WTC11 (cell line): Measurements from ENCODE around the gene RTN4RL1. TPM values are rescaled to one million over a fixed set of nuclear protein-coding genes. Genes with fewer than 3 reads are reported as not detected.

ENCODE experiments used
- ATAC-seq: fragments of 200-7000 bp; cut with Tn5 transposase; 2 replicates; pipeline ENCODE4 v1.10.0; 2021; ENCODE audit warnings: mild to moderate bottlenecking, moderate library complexity
- CTCF ChIA-PET: fragments of 300-600 bp; sonication (Branson Sonifier 250); formaldehyde crosslinking; loops from one replicate; lab custom pipeline; 2021; ENCODE audit warnings: antibody characterized with exemption; lab: Charles Lee
- POLR2A ChIA-PET: fragments of 350-600 bp; sonication (Branson Sonifier 250); formaldehyde crosslinking; loops from one replicate; lab custom pipeline; 2021; ENCODE audit warnings: antibody characterized with exemption; lab: Charles Lee
- DNase-seq: peaks from one replicate; pipeline ENCODE4 v3.0.0; 2021; ENCODE audit warnings: low spot score
- H3K27ac Mint-ChIP-seq: 2 replicates; pipeline ENCODE4 v1.8.0; 2021; ENCODE audit warnings: mixed read lengths
- H3K27me3 Mint-ChIP-seq: 2 replicates; pipeline ENCODE4 v1.8.0; 2021; ENCODE audit warnings: low read depth, mild to moderate bottlenecking, moderate library complexity, mixed read lengths
- H3K36me3 Mint-ChIP-seq: 2 replicates; pipeline ENCODE4 v1.8.0; 2021; ENCODE audit warnings: mixed read lengths
- H3K4me1 Mint-ChIP-seq: 2 replicates; pipeline ENCODE4 v1.8.0; 2022; ENCODE audit warnings: mixed read lengths
- H3K4me3 Mint-ChIP-seq: 2 replicates; pipeline ENCODE4 v1.8.0; 2021; ENCODE audit warnings: mild to moderate bottlenecking, moderate library complexity, mixed read lengths
- H3K9me3 Mint-ChIP-seq: 2 replicates; pipeline ENCODE4 v1.8.0; 2021; ENCODE audit warnings: mixed read lengths
- ATF1 ChIP-seq: sonication (generic); formaldehyde crosslinking; IDR thresholded peaks from 2 replicates; pipeline ENCODE4 v1.8.1; 2023; ENCODE audit warnings: mild to moderate bottlenecking, moderate library complexity, missing genetic modification reagents
- E2F4 ChIP-seq: sonication (generic); formaldehyde crosslinking; IDR thresholded peaks from 2 replicates; pipeline ENCODE4 v1.8.1; 2022; ENCODE audit warnings: low read depth, mild to moderate bottlenecking, moderate library complexity, missing genetic modification reagents, borderline replicate concordance
- ESRRA ChIP-seq: sonication (generic); formaldehyde crosslinking; IDR thresholded peaks from 2 replicates; pipeline ENCODE4 v1.8.1; 2022; ENCODE audit warnings: mild to moderate bottlenecking, missing genetic modification reagents, borderline replicate concordance
- GRHL2 ChIP-seq: fragments of 250-450 bp; sonication (Bioruptor Pico); IDR thresholded peaks from 2 replicates; pipeline ENCODE4 v1.8.0; 2022; ENCODE audit warnings: mild to moderate bottlenecking, moderate library complexity; ENCODE audit not compliant: insufficient replicate concordance, severe bottlenecking
- NR1H2 ChIP-seq: sonication (generic); formaldehyde crosslinking; IDR thresholded peaks from 2 replicates; pipeline ENCODE4 v1.9.0; 2021; ENCODE audit warnings: mild to moderate bottlenecking, moderate library complexity, missing genetic modification reagents
- NR3C1 ChIP-seq: sonication (generic); formaldehyde crosslinking; conservative IDR thresholded peaks from 2 replicates; pipeline ENCODE4 v1.8.1; 2023; ENCODE audit warnings: low read depth, mild to moderate bottlenecking, missing genetic modification reagents
- SP1 ChIP-seq: sonication (generic); formaldehyde crosslinking; conservative IDR thresholded peaks from 2 replicates; pipeline ENCODE4 v1.8.1; 2022; ENCODE audit warnings: missing genetic modification reagents
- TCF7 ChIP-seq: sonication (generic); formaldehyde crosslinking; IDR thresholded peaks from 2 replicates; pipeline ENCODE4 v1.8.0; 2022; ENCODE audit warnings: mild to moderate bottlenecking, low read depth, missing genetic modification reagents, moderate library complexity
- ZBTB21 ChIP-seq: sonication (generic); formaldehyde crosslinking; IDR thresholded peaks from 2 replicates; pipeline ENCODE4 v1.8.1; 2023; ENCODE audit warnings: mild to moderate bottlenecking, missing genetic modification reagents, borderline replicate concordance
- ZNF232 ChIP-seq: sonication (generic); formaldehyde crosslinking; IDR thresholded peaks from 2 replicates; pipeline ENCODE4 v1.8.0; 2022; ENCODE audit warnings: mild to moderate bottlenecking, missing genetic modification reagents
- ZNF532 ChIP-seq: fragments of 250-450 bp; sonication (Bioruptor Pico); IDR thresholded peaks from 2 replicates; pipeline ENCODE4 v1.9.0; 2021; ENCODE audit warnings: mild to moderate bottlenecking, borderline replicate concordance
- ZSCAN18 ChIP-seq: fragments of 250-450 bp; sonication (Bioruptor Pico); IDR thresholded peaks from 2 replicates; pipeline ENCODE4 v2.1.2; 2022; ENCODE audit warnings: mild to moderate bottlenecking, moderate library complexity
- total RNA-seq: library from RNA; stranded (reverse); gene quantifications from 3 replicates; pipeline ENCODE4 v1.2.3, GENCODE V29; 2021
- TF ChIP-seq, protein P1 (sequence below): fragments of 250-450 bp; sonication (Bioruptor Pico); IDR thresholded peaks from 2 replicates; pipeline ENCODE4 v1.9.0; 2021; ENCODE audit warnings: mild to moderate bottlenecking
- TF ChIP-seq, protein P2 (sequence below): sonication (generic); formaldehyde crosslinking; IDR thresholded peaks from 2 replicates; pipeline ENCODE4 v1.8.1; 2023; ENCODE audit warnings: mild to moderate bottlenecking, missing genetic modification reagents
- TF ChIP-seq, protein P3 (sequence below): sonication (generic); formaldehyde crosslinking; IDR thresholded peaks from 2 replicates; pipeline ENCODE4 v1.8.1; 2023; ENCODE audit warnings: mild to moderate bottlenecking, missing genetic modification reagents, moderate library complexity

RTN4RL1 gene
- total RNA-seq, 1 experiment from 2014 or later = 0.72 TPM

DNA sequence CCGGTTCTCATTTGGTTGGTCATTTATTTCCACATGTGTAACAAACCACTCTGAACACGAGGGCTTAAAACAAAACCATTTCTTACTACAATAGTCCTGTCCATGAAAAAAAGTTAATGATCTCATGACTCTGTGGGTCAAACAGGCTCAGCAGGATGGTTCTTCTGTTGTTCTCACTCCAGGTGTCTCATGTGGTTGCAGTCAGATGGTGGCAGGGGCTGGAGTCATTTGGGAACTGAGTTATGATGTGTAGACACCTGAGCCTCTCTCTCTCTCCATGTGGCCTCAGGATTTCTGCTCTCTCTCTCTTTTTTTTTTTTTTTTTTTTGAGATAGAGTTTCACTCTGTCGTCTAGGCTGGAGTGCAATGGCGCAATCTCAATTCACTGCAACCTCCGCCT is 55.4 kb downstream of the RTN4RL1 start:
- DNase-seq (no peak), ATAC-seq (no peak)
- POLR2A ChIA-PET = no interaction called here
- H3K9me3 Mint-ChIP-seq = no peaks in the 10 kb centered on the region
- no peak overlapping the region for H3K4me3 Mint-ChIP-seq
- H3K36me3 Mint-ChIP-seq = no peaks in the 10 kb centered on the region
- TF ChIP-seq, protein P1, sequence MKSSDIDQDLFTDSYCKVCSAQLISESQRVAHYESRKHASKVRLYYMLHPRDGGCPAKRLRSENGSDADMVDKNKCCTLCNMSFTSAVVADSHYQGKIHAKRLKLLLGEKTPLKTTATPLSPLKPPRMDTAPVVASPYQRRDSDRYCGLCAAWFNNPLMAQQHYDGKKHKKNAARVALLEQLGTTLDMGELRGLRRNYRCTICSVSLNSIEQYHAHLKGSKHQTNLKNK (CRISPR knock-in tag) = no peak
- TF ChIP-seq, protein P2, sequence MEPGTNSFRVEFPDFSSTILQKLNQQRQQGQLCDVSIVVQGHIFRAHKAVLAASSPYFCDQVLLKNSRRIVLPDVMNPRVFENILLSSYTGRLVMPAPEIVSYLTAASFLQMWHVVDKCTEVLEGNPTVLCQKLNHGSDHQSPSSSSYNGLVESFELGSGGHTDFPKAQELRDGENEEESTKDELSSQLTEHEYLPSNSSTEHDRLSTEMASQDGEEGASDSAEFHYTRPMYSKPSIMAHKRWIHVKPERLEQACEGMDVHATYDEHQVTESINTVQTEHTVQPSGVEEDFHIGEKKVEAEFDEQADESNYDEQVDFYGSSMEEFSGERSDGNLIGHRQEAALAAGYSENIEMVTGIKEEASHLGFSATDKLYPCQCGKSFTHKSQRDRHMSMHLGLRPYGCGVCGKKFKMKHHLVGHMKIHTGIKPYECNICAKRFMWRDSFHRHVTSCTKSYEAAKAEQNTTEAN (CRISPR knock-in tag) = no peak
- TF ChIP-seq TCF7 (CRISPR knock-in tag) = no peak
- no peak for TF ChIP-seq ZNF532 (CRISPR knock-in tag)
- TF ChIP-seq ZSCAN18 (CRISPR knock-in tag) = no peak
- TF ChIP-seq, protein P3, sequence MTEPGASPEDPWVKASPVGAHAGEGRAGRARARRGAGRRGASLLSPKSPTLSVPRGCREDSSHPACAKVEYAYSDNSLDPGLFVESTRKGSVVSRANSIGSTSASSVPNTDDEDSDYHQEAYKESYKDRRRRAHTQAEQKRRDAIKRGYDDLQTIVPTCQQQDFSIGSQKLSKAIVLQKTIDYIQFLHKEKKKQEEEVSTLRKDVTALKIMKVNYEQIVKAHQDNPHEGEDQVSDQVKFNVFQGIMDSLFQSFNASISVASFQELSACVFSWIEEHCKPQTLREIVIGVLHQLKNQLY (CRISPR knock-in tag) = no peak
- no peak for TF ChIP-seq GRHL2 (CRISPR knock-in tag)
- no peak for TF ChIP-seq E2F4
- no peak for TF ChIP-seq NR3C1 (CRISPR knock-in tag)
- no peak for TF ChIP-seq NR1H2
- no peak for TF ChIP-seq ZNF232
- no peak for TF ChIP-seq ATF1 (CRISPR knock-in tag)
- no peak for TF ChIP-seq ESRRA (CRISPR knock-in tag)
- H3K4me1 Mint-ChIP-seq = peaks cover 32% of the 10 kb centered on the region
- CTCF ChIA-PET = no interaction called here
- H3K27ac Mint-ChIP-seq = no peak overlapping the region
- peaks cover 9% of the 10 kb centered on the region; the same call in 1 of the 2 replicates for H3K27me3 Mint-ChIP-seq

- no peaks in the 10 kb centered on the region for H3K9me3 Mint-ChIP-seq
- H3K4me3 Mint-ChIP-seq = no peak overlapping the region
- H3K36me3 Mint-ChIP-seq = no peaks in the 10 kb centered on the region
- DNase-seq = peak; percentile 70
- peak; percentile 89 for ATAC-seq
- peaks cover 9% of the 10 kb centered on the region; the same call in 1 of the 2 replicates for H3K27me3 Mint-ChIP-seq
- TF ChIP-seq SP1 (CRISPR knock-in tag) (0 out of 2 replicates have a peak, but pooled peaks have one; percentile 15), ZBTB21 (no peak)
- CTCF ChIA-PET = interaction anchor here (0.5 to 1.5 kb wide), 4 partner anchors 16 to 633 kb away, joined by 3 to 4 read pairs (median 3); no protein-coding TSS in a partner anchor
- POLR2A ChIA-PET = no interaction called here
- H3K4me1 Mint-ChIP-seq = peaks cover 24% of the 10 kb centered on the region
- H3K27ac Mint-ChIP-seq = peak overlapping the region; percentile 49; the same call in 1 of the 2 replicates
Measured at GRCh38 chr17:1967213-1967612, 57.9 kb downstream of the RTN4RL1 start.
